ENCODE data around the gene CCDC122.
"Not testable (repeated sequence)": the region's sequence is repeated elsewhere in the genome, so short reads cannot be mapped to it uniquely, and the experiment has no call there.

- not testable (repeated sequence) for TF ChIP-seq CTCF, POLR2A (IDR thresholded peaks at IDR 0.05)
Measured at GRCh38 chr13:43824656-43825055, 54.9 kb downstream of the CCDC122 start.
